Nephron (organoid): Measurements from ENCODE around the gene GP9.

Experiments used
- H3K27ac Mint-ChIP-seq, 3 experiments: 2 replicates each; pipeline ENCODE4 v1.8.0; 2020; ENCODE audit warnings: mixed read lengths in 3 of 3, mild to moderate bottlenecking in 2 of 3, moderate library complexity in 1 of 3
- H3K27me3 Mint-ChIP-seq: 2 replicates; pipeline ENCODE4 v1.8.0; 2021; ENCODE audit warnings: low read depth, mild to moderate bottlenecking, moderate library complexity, mixed read lengths
- H3K36me3 Mint-ChIP-seq: 2 replicates; pipeline ENCODE4 v1.8.0; 2020; ENCODE audit warnings: low read depth, mixed read lengths
- H3K4me1 Mint-ChIP-seq: 2 replicates; pipeline ENCODE4 v1.8.0; 2020; ENCODE audit warnings: mixed read lengths
- H3K4me3 Mint-ChIP-seq, 3 experiments: 2 replicates each; pipeline ENCODE4 v1.8.0; 2020; ENCODE audit warnings: mild to moderate bottlenecking in 3 of 3, mixed read lengths in 3 of 3, moderate library complexity in 2 of 3
- H3K9me3 Mint-ChIP-seq: 2 replicates; pipeline ENCODE4 v1.8.0; 2020; ENCODE audit warnings: mixed read lengths
- TF ChIP-seq, protein P1 (sequence below), 3 experiments: fragments of 200-600 bp; sonication (generic); IDR thresholded peaks; one replicate each; pipeline ENCODE4 v1.5.0; 2021; ENCODE audit warnings: antibody characterized with exemption in 3 of 3; ENCODE audit not compliant: unreplicated experiment in 3 of 3

GP9 gene

DNA sequence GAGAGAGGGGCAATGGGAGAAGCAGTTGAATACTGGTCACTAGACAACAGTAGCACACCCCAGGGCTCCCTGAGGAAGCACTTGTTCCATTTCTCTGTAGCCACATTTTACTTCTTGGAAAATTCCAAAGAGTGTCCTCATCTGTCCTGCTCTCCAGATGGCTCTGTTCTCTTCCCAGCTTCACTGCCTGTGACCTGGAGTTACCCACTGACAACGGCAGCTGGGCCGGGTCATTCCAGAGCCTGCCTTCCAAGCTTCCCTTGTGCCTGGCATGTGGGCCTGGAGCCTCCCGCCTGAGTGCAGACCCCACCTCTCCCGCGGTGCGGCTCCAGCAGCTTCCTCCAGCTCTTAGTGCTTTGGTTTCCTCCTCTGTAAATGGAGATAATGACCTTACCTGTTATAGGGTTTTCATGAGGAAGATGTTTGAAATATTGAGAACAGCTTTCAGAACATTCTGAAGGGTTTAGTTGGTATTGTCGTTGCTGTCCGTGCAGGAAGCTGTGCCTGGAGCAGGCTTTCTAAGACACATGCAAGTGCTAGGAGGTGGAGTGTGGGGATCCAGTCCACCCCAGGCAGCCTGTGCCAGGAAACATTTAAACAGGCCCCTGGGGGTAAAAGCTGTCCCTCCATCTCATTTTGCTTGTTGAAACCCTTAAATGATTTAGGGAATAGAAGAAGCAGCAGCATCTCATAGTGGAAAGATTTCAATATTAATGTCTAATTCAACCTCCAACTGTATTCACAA lies 34.7 kb upstream of the GP9 start:
- H3K4me1 Mint-ChIP-seq = peaks cover 48% of the 10 kb centered on the region
- H3K36me3 Mint-ChIP-seq = no peaks in the 10 kb centered on the region
- peak overlapping the region in 1 of 3 experiments; percentile 24 for H3K27ac Mint-ChIP-seq
- peaks cover 11% of the 10 kb centered on the region for H3K27me3 Mint-ChIP-seq
- peaks cover 5% of the 10 kb centered on the region for H3K9me3 Mint-ChIP-seq
- peak overlapping the region in 2 of 3 experiments; percentile 12 to 62 for H3K4me3 Mint-ChIP-seq
- TF ChIP-seq, protein P1, sequence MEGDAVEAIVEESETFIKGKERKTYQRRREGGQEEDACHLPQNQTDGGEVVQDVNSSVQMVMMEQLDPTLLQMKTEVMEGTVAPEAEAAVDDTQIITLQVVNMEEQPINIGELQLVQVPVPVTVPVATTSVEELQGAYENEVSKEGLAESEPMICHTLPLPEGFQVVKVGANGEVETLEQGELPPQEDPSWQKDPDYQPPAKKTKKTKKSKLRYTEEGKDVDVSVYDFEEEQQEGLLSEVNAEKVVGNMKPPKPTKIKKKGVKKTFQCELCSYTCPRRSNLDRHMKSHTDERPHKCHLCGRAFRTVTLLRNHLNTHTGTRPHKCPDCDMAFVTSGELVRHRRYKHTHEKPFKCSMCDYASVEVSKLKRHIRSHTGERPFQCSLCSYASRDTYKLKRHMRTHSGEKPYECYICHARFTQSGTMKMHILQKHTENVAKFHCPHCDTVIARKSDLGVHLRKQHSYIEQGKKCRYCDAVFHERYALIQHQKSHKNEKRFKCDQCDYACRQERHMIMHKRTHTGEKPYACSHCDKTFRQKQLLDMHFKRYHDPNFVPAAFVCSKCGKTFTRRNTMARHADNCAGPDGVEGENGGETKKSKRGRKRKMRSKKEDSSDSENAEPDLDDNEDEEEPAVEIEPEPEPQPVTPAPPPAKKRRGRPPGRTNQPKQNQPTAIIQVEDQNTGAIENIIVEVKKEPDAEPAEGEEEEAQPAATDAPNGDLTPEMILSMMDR (IDR thresholded peaks at IDR 0.05; ENCODE audit: unreplicated experiment in 3 of 3) = no peak

DNA sequence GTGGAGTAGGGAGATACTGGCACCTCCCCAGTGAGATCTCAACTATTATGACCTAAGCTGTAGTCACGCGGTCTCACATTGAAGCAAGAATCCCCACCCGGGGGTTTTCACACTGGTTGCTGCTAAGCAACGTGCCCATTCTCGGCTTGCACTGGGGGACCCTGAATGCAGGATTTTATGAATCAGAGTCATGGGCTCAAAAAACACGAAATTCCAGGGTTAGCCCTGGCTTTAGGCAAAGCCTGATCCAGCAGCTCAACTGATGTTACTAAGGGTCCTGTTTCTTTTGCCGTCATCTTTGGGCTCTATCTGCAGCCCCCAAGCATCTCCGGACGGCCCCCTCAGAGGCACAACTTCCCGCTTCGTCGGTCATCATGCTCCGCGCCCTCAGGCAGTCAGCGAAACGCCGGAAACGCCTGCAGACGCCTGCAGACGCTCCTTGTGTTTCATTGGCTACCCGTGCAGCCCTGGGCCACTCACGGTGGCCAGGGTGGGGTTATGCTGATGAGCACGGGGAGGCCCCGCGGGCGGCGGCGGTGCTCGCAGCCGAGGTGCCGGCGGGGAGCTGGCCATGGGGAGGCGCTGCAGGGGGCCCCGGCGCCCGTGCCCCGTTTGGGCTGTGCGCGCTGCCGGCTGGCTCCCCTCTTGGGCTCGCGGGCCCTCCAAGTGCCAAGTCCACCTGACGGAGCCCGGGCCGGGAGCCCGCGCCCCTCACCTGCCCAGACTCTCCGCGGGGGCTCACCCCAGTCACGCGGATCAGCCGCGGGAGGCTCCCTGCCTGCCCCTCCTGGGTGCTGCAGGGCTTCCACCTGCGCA lies 33.6 kb upstream of the GP9 start:
- Mint-ChIP-seq H3K9me3 (peaks cover 5% of the 10 kb centered on the region), H3K27ac (peak overlapping the region in 1 of 3 experiments; percentile 81), H3K36me3 (no peaks in the 10 kb centered on the region), H3K4me3 (peak overlapping the region; percentile 62 to 75 (median 73)), H3K4me1 (peaks cover 45% of the 10 kb centered on the region), H3K27me3 (peaks cover 11% of the 10 kb centered on the region)
- TF ChIP-seq, protein P1 (IDR thresholded peaks at IDR 0.05; ENCODE audit: unreplicated experiment in 3 of 3) = peak; percentile 44 to 77 (median 49)

DNA sequence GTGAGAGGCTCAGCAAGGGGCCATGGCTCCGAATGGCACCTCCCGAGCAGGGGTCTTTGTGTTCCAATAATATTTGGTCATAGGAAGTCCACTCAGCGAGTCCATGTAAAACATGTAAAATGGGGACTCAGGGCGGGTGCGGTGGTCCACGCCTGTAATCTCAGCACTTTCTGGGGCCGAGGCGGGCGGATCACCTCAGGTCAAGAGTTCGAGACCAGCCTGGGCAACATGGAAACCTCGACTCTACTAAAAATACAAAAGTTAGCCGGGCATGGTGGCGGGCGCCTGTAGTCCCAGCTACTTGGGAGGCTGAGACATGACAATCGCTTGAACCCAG lies 33.1 kb upstream of the GP9 start:
- H3K4me1 Mint-ChIP-seq = peaks cover 39% of the 10 kb centered on the region
- TF ChIP-seq, protein P1 (IDR thresholded peaks at IDR 0.05; ENCODE audit: unreplicated experiment in 3 of 3) = no peak
- H3K4me3 Mint-ChIP-seq = peak overlapping the region in 1 of 3 experiments; percentile 41
- peaks cover 11% of the 10 kb centered on the region for H3K27me3 Mint-ChIP-seq
- no peak overlapping the region for H3K27ac Mint-ChIP-seq
- no peaks in the 10 kb centered on the region for H3K36me3 Mint-ChIP-seq
- H3K9me3 Mint-ChIP-seq = peaks cover 5% of the 10 kb centered on the region

DNA sequence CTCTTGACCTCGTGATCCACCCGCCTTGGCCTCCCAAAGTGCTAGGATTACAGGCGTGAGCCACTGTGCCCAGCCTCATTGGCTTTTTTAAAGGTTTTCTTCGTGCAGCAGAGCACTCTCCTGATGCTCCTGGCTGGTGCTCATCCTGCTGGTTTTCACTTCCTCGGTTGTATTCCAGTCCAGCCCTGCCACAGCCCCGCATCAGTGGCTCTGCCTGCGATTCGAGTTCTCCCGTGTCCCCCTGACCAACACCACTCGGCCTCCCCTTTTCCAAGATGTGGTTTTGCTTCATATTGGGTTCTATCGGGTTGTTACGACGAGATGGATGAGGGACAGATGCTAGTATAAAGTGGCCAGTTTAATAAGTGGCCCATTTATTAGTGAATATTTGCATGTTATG lies 31.7 kb upstream of the GP9 start:
- peak overlapping the region; percentile 42 to 57 (median 44) for H3K4me3 Mint-ChIP-seq
- no peaks in the 10 kb centered on the region for H3K36me3 Mint-ChIP-seq
- H3K27me3 Mint-ChIP-seq = peaks cover 11% of the 10 kb centered on the region
- peaks cover 3% of the 10 kb centered on the region for H3K9me3 Mint-ChIP-seq
- TF ChIP-seq, protein P1 (IDR thresholded peaks at IDR 0.05; ENCODE audit: unreplicated experiment in 3 of 3) = no peak
- H3K4me1 Mint-ChIP-seq = peaks cover 31% of the 10 kb centered on the region
- no peak overlapping the region for H3K27ac Mint-ChIP-seq

DNA sequence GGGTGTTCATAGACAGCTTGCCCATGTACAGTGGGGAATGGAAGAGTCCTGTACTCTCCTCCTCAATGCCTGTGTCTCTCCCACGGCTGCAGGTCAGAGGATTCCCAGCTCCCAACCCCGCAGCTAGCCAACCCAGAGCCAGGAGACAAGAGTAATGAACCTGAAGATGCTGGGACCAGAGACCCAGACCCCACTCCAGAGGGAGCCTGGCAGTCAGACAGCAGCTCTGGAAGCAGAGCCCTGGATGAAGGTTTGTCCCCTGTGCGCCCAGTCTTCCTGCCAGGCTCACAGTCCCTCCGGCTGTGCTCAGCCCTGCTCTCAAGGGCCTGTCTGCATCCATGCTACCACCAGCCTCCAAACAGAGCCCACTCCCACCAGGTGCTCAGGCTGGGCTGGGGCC lies 30.0 kb upstream of the GP9 start:
- H3K9me3 Mint-ChIP-seq = no peaks in the 10 kb centered on the region
- no peaks in the 10 kb centered on the region for H3K36me3 Mint-ChIP-seq
- no peak overlapping the region for H3K4me3 Mint-ChIP-seq
- peaks cover 30% of the 10 kb centered on the region for H3K4me1 Mint-ChIP-seq
- TF ChIP-seq, protein P1 (IDR thresholded peaks at IDR 0.05; ENCODE audit: unreplicated experiment in 3 of 3) = no peak
- H3K27me3 Mint-ChIP-seq = peaks cover 11% of the 10 kb centered on the region
- H3K27ac Mint-ChIP-seq = no peak overlapping the region
